ENCODE measurements around the gene RTL10. TPM values are rescaled to one million over a fixed set of nuclear protein-coding genes. Genes with fewer than 3 reads are reported as not detected.

Gene RTL10
- total and polyA plus RNA-seq, 10 of the 15 experiments (the other 5 are each of a cell fraction or from before 2014, with no cell fraction given) = 5.3 to 18.1 (median 10.3) TPM

DNA sequence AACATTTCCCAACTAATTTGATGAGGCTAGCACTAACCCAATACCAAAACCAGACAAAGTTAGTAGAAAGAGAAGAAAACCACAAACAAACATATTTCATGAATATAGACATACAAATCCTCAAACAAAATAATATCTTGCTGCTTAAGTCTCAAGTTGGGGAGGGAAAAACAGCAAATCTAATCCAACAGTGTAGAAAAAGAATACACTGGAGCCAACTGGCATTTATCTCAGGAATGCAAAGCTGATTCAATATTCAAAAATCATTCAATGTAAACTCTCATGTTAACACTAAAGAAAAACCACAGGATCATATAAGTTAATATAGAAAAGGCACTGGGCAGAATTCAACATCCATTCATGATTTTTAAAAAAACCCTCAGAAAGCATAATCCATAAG lies 18.2 kb downstream of the RTL10 start (continued):
- TF ChIP-seq CTCF (IDR thresholded peaks at IDR 0.05 in 2 of 3, conservative IDR thresholded peaks at IDR 0.05 in 1 of 3; ENCODE audit: control insufficient read depth in 2 of 3, extremely low read depth in 1 of 3, insufficient read depth in 1 of 3, low read depth in 3 of 3, low read length in 3 of 3) = no peak
- TF ChIP-seq MEF2B (IDR thresholded peaks at IDR 0.05; ENCODE audit: partially characterized antibody, poor library complexity, severe bottlenecking) = no peak
- no peak for TF ChIP-seq NFYA (IDR thresholded peaks at IDR 0.05; ENCODE audit: borderline replicate concordance, low read depth, low read length)
- no peak for TF ChIP-seq CHD1 (IDR thresholded peaks at IDR 0.05; ENCODE audit: low read depth, low read length)
- TF ChIP-seq GABPA (IDR thresholded peaks at IDR 0.05; ENCODE audit: low read depth) = no peak

- Histone ChIP-seq H3K79me2 (ENCODE audit: control insufficient read depth, insufficient read depth, low read length) (no peaks in the 10 kb centered on the region), H3K9me3 (replicated peaks; ENCODE audit: control insufficient read depth, insufficient read depth, low read length) (no peaks in the 10 kb centered on the region), H3K27ac (ENCODE audit: control insufficient read depth, insufficient read depth) (no peak overlapping the region), H3K4me3 (no peak overlapping the region), H4K20me1 (ENCODE audit: control insufficient read depth, insufficient read depth) (no peaks in the 10 kb centered on the region), H3K4me1 (ENCODE audit: control insufficient read depth, insufficient read depth, low read length) (peaks cover 6% of the 10 kb centered on the region), H2AFZ (ENCODE audit: control insufficient read depth, low read depth, low read length) (no peak overlapping the region), H3K9ac (ENCODE audit: control insufficient read depth, insufficient read depth, low read length) (no peak overlapping the region), H3K27me3 (replicated peaks in 1 of 2; ENCODE audit: control insufficient read depth in 2 of 2, insufficient read depth in 2 of 2, low read length in 1 of 2) (no peaks in the 10 kb centered on the region), H3K4me2 (ENCODE audit: control insufficient read depth, insufficient read depth) (no peak overlapping the region), H3K36me3 (ENCODE audit: control insufficient read depth in 2 of 2, insufficient read depth in 2 of 2, low read length in 1 of 2) (no peaks in the 10 kb centered on the region)
- RAD21 ChIA-PET (ENCODE audit: unreplicated experiment) = no interaction called here
- SMC1A ChIA-PET (ENCODE audit: uncharacterized antibody, unreplicated experiment) = no interaction called here
- DNase-seq (ENCODE audit: low read depth, low spot score) (no peak), FAIRE-seq (no peak), ATAC-seq (no peak)
- BruUV-seq (replicated peaks) = no TSS peak
- TF ChIP-seq ATF2 (IDR thresholded peaks at IDR 0.05; ENCODE audit: low read length) (no peak), MLLT1 (IDR thresholded peaks at IDR 0.05) (no peak), GATAD2B (conservative IDR thresholded peaks at IDR 0.05; ENCODE audit: low read depth) (no peak), PML (IDR thresholded peaks at IDR 0.05; ENCODE audit: low read length) (no peak), NR2F1 (conservative IDR thresholded peaks at IDR 0.05) (no peak), YBX1 (IDR thresholded peaks at IDR 0.05) (no peak), WRNIP1 (IDR thresholded peaks at IDR 0.05; ENCODE audit: borderline replicate concordance, low read depth, low read length) (no peak), SIX5 (IDR thresholded peaks at IDR 0.05; ENCODE audit: low read depth, low read length, severe bottlenecking) (no peak), ZNF24 (IDR thresholded peaks at IDR 0.05) (no peak), TARDBP (IDR thresholded peaks at IDR 0.05; ENCODE audit: borderline replicate concordance) (no peak), SIN3A (IDR thresholded peaks at IDR 0.05; ENCODE audit: low read depth, low read length) (no peak), POLR2AphosphoS5 (IDR thresholded peaks at IDR 0.05; ENCODE audit: low read length) (no peak), DPF2 (IDR thresholded peaks at IDR 0.05) (no peak), ATF3 (IDR thresholded peaks at IDR 0.05; ENCODE audit: borderline replicate concordance, extremely low read depth, low read depth, low read length) (no peak), POLR2A (IDR thresholded peaks at IDR 0.05; ENCODE audit: low read depth, low read length) (no peak), ZBED1 (IDR thresholded peaks at IDR 0.05; ENCODE audit: borderline replicate concordance) (no peak)
- in situ Hi-C loops (cut with MboI) = no loop called here
- CTCF ChIA-PET = interaction anchor here (0.6 kb wide), 1 partner anchor 196 kb away, joined by 3 read pairs; no protein-coding TSS in a partner anchor
- POLR2A ChIA-PET = interaction anchor here (0.6 kb wide), 1 partner anchor 19 kb away, joined by 3 read pairs; no protein-coding TSS in a partner anchor
- intact Hi-C loops (cut with micrococcal nuclease; ENCODE audit: unreplicated experiment) = no loop called here
Measured at GRCh38 chr22:19834599-19834998, 20.1 kb downstream of the RTL10 start.
